DMS53 (cell line): Measurements from ENCODE around the gene TRIM15.
A peak's percentile ranks its signal among the peaks of the same experiment; 100 is the strongest.
"Not testable (repeated sequence)": the region's sequence is repeated elsewhere in the genome, so short reads cannot be mapped to it uniquely, and the experiment has no call there.

ENCODE experiments used
- DNase-seq: peaks from one replicate; lab custom pipeline; 2025; lab: John Stamatoyannopoulos, UW

Gene TRIM15

GRCh38 chr6:30162265-30163089 is 869 bp upstream of the TRIM15 start:
- no peak for DNase-seq

DNA sequence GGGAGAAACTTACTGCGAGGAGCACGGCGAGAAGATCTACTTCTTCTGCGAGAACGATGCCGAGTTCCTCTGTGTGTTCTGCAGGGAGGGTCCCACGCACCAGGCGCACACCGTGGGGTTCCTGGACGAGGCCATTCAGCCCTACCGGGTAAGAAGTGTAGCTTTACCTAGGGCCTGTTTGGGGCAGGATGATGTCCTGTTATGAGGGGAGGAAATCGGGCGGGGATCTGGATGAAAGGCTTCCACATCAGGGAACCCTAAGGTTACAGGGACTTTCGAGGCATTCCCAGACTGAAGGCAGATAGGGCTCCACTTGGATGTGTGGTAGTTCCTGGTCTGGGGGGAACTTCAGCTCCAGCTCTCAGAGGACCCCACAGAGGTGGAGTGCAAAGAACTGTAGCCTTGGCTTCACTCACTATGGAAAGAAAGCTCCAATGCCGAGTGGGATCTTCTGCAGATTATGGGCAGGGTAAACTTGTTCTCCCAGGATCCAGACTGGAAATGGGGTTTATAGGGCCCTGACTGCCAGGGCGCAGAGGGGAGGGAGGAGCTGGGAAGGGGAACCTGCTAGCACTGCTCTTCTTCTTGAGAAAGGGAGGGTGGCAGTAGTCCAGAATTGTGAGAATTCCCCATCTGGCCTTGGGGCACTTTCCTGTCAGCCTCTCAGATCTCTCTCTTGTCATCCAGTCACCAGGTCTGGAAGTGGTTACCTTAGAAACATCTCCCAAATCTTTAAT is 740 bp downstream of the TRIM15 start:
- no peak for DNase-seq

GRCh38 chr6:30164714-30165113 is 1.4 kb downstream of the TRIM15 start:
- no peak for DNase-seq

GRCh38 chr6:30165238-30165637 is 1.9 kb downstream of the TRIM15 start:
- DNase-seq = not testable (repeated sequence)

- DNase-seq = no peak
Measured at GRCh38 chr6:30167101-30167500, 3.8 kb downstream of the TRIM15 start.

DNA sequence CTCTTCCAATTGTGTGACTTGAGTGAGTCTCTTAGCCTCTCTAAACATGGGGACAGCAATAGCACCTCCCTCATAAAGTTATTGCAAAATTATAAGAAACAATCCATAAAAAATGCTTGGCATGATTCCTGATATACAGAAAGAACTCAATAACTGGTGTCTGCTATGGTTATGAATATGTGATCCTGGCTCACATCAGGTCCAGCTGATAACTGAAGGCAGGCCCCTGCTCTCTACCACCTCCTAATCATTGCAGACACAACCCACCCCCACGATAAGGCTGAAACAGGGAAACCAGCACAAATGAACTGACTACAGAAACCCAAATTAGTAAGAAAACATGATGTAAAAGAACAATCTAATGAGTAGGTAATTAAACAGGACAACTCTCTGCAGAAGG is 5.4 kb downstream of the TRIM15 start:
- no peak for DNase-seq

GRCh38 chr6:30169658-30170614 is 6.6 kb downstream of the TRIM15 start:
- peak; percentile 73 for DNase-seq

- peak; percentile 60 for DNase-seq
Measured at GRCh38 chr6:30171677-30172471, 8.5 kb downstream of the TRIM15 start.

DNA sequence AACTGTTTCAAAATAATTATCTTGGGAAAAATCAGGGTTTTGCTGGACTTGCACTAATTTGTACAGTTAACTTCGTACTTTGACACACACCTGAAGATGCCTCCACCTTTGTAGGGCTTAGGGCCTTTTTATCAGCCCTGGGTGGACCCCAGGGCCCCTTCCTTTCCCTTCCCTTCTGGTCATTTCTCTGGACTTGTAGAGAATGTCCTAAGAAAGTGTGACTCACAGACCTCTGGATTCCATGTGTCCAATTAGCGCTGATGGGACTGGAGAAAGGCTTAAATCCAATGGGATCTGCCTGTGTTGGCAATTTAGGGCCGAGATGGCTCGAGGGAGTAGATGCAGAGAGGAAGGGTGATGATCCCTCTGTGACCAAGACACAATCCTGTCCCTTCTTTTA is 9.3 kb downstream of the TRIM15 start:
- DNase-seq = no peak

- DNase-seq = no peak
Measured at GRCh38 chr6:30175765-30176164, 12.4 kb downstream of the TRIM15 start.

- no peak for DNase-seq
Measured at GRCh38 chr6:30178837-30179236, 15.5 kb downstream of the TRIM15 start.

DNA sequence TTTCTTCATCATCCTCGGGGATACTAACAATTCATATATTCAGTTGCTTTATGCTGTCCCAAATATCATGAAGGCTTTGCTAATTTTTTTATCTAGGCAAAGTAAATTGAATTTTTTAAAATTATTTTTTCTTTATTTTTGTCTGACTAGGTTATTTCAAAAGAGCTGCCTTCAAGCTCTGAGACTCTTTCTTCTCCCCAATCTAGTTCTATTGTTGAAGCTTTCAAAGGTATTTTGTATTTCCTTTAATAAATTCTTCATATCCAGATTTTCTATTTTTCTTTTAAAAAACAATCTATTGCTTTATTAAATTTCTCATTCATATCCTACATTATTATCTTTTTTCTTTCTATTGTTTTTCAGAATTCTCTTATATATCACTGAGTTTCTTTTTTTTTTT is 16.8 kb downstream of the TRIM15 start:
- no peak for DNase-seq

- no peak for DNase-seq
Measured at GRCh38 chr6:30184417-30185031, 21.2 kb downstream of the TRIM15 start.

- DNase-seq = no peak
Measured at GRCh38 chr6:30185846-30186484, 22.6 kb downstream of the TRIM15 start.

DNA sequence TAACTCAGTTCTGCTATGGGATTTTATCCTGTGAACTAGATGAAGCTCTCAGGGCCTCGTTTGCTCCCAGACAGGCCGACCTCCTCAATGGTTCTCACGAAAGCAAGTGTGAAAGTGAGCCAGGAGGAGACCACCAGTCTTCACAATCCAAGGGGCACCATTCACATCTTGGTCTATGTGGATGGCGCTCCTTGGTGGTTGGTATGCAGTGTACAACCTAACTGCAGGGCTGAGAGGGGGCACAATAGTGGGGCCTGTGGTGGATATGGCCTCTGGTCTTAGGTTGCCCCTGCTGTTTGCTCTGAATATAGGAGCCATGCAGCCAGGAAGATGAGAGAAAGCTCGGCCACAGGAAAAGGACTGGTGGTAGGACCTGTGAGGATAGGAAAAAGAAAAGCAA is 25.2 kb downstream of the TRIM15 start:
- no peak for DNase-seq

- DNase-seq = no peak
Measured at GRCh38 chr6:30192076-30192475, 28.7 kb downstream of the TRIM15 start.

DNA sequence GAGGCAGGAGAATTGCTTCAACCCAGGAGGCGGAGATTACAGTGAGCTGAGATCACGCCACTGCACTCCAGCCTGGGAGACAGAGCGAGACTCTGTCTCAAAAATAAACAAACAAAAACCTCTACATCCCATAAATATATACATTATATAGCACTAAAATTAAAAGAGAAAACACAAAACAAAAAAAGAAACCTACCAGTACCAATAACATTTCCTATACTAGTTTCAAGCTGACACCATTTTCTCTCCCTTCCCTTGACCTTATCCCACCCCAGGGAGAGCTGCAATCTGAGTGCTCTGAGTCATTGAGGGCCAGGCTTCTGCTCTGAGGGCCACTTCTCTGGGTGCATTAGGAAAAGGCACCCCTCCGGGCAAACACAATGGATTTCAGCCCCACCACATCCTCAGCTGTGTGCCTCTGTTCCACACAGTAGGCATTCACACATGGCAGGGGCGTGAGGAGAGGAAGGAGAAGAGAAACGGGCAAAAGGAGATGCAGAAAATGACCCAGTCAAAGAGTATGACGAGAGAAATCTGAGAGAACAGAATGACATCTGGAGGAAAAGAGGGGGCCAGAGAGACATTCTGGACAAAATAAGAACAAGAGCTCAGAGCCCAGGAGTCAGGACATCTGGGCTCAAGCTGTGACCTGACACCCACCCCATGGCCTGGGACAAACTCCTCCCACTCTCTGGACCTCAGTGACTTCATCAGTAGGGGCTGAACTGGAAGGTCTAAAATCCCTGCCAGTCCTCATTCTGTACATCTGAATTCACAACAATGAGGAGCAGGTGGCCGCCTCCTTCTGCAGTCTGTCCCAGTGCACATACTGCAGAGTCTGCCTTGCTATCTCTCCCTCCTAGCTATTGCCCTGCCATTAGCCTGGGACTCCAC is 31.7 kb downstream of the TRIM15 start:
- DNase-seq = no peak

- DNase-seq = no peak
Measured at GRCh38 chr6:30195951-30196350, 32.6 kb downstream of the TRIM15 start.

- no peak for DNase-seq
Measured at GRCh38 chr6:30196376-30196775, 33.0 kb downstream of the TRIM15 start.
